MCF 10A (cell line): ENCODE data around the gene ACKR4. TPM values are rescaled to one million over a fixed set of nuclear protein-coding genes. Genes with fewer than 3 reads are reported as not detected.
"Not testable (repeated sequence)": the region's sequence is repeated elsewhere in the genome, so short reads cannot be mapped to it uniquely, and the experiment has no call there.

Source experiments
- BruUV-seq: library from RNA; stranded (reverse); fragments of 400-500 nt; replicated peaks from 2 replicates; lab custom pipeline; 2021; lab: Mats Ljungman, UMichigan
- CTCF ChIA-PET: fragments of 300-600 bp; sonication (Branson Sonifier 250); formaldehyde crosslinking; extraction: SDS; loops from one replicate; lab custom pipeline; 2021; ENCODE audit warnings: antibody characterized with exemption, inconsistent platforms; lab: Yijun Ruan, JAX
- POLR2A ChIA-PET: fragments of 300-600, 350-650 bp; sonication (Branson Sonifier 250); formaldehyde crosslinking; extraction: SDS; loops from one replicate; lab custom pipeline; 2020; ENCODE audit warnings: antibody characterized with exemption, inconsistent platforms; lab: Yijun Ruan, JAX
- DNase-seq: peaks from one replicate; pipeline ENCODE4 v3.0.0-alpha.2; 2018; ENCODE audit not compliant: unreplicated experiment
- H3K27ac Mint-ChIP-seq: one replicate; pipeline ENCODE4 v1.8.0; 2022; ENCODE audit warnings: mild to moderate bottlenecking, low read depth, mixed read lengths; ENCODE audit not compliant: unreplicated experiment
- H3K27me3 Mint-ChIP-seq: one replicate; pipeline ENCODE4 v1.8.0; 2022; ENCODE audit warnings: mixed read lengths; ENCODE audit not compliant: insufficient read depth, unreplicated experiment
- H3K36me3 Mint-ChIP-seq: one replicate; pipeline ENCODE4 v1.8.0; 2022; ENCODE audit warnings: mild to moderate bottlenecking, moderate library complexity, mixed read lengths; ENCODE audit not compliant: insufficient read depth, unreplicated experiment
- H3K4me1 Mint-ChIP-seq: one replicate; pipeline ENCODE4 v1.8.0; 2022; ENCODE audit warnings: mixed read lengths; ENCODE audit not compliant: insufficient read depth, unreplicated experiment
- H3K4me3 Mint-ChIP-seq: one replicate; pipeline ENCODE4 v1.8.0; 2022; ENCODE audit warnings: mild to moderate bottlenecking, moderate library complexity, mixed read lengths; ENCODE audit not compliant: unreplicated experiment
- H3K9me3 Mint-ChIP-seq: one replicate; pipeline ENCODE4 v1.8.0; 2022; ENCODE audit warnings: mixed read lengths; ENCODE audit not compliant: unreplicated experiment
- CTCF ChIP-seq: fragments of 200-600 bp; IDR thresholded peaks from one replicate; pipeline ENCODE4 v1.8.0; 2022; ENCODE audit warnings: antibody characterized with exemption, mild to moderate bottlenecking; ENCODE audit not compliant: unreplicated experiment
- intact Hi-C: fragments of 100-400 bp; cut with micrococcal nuclease; formaldehyde crosslinking; loops from 2 replicates; pipeline ENCODE4 v1.14.1; 2022
- total RNA-seq: library from RNA; stranded (reverse); gene quantifications from 2 replicates; pipeline ENCODE4 v1.2.3, GENCODE V29; 2022

The ACKR4 gene
- total RNA-seq, 1 experiment from 2014 or later = not detected

DNA sequence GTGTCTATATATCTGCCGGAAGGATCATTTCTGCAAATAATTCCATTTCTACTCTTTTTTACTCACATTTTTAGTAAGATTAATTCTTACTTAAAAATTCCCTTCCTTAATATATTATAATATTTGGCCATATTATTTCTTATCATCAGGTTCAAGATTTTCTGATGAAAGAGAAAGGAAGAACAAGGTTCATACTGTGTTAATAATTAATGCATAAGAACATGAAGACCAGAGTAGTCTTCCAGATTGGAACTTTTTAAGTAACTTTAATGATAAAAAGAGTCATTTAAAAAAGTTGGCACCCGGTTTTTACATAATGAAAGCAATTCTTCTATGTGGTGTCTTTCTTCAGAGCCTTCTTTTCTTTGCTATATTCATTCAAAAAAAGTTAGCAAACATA is 590 bp downstream of the ACKR4 start:
- Mint-ChIP-seq H3K27me3 (no peaks in the 10 kb centered on the region), H3K4me3 (no peak overlapping the region), H3K4me1 (peaks cover 18% of the 10 kb centered on the region), H3K9me3 (no peaks in the 10 kb centered on the region), H3K27ac (no peak overlapping the region), H3K36me3 (peaks cover 10% of the 10 kb centered on the region)
- POLR2A ChIA-PET = interaction anchor here (0.7 to 1.3 kb wide), 2 partner anchors 23 to 37 kb away, joined by 3 to 4 read pairs; no protein-coding TSS in a partner anchor
- no TSS peak for BruUV-seq
- no peak for TF ChIP-seq CTCF
- intact Hi-C loops = no loop called here
- CTCF ChIA-PET = no interaction called here
- no peak for DNase-seq

- intact Hi-C loops = no loop called here
- H3K27ac Mint-ChIP-seq = no peak overlapping the region
- CTCF ChIA-PET = no interaction called here
- DNase-seq = no peak
- H3K36me3 Mint-ChIP-seq = peaks cover 15% of the 10 kb centered on the region
- H3K4me1 Mint-ChIP-seq = peaks cover 18% of the 10 kb centered on the region
- no peak overlapping the region for H3K4me3 Mint-ChIP-seq
- H3K9me3 Mint-ChIP-seq = no peaks in the 10 kb centered on the region
- POLR2A ChIA-PET = no interaction called here
- no peak for TF ChIP-seq CTCF
- no peaks in the 10 kb centered on the region for H3K27me3 Mint-ChIP-seq
- BruUV-seq = no TSS peak
Measured at GRCh38 chr3:132598181-132598580, 1.1 kb downstream of the ACKR4 start.

GRCh38 chr3:132600614-132601013 is 3.5 kb downstream of the ACKR4 start:
- H3K4me3 Mint-ChIP-seq = not testable (repeated sequence)

GRCh38 chr3:132605374-132605792 is 8.3 kb downstream of the ACKR4 start:
- no peak for DNase-seq
- H3K4me1 Mint-ChIP-seq = no peaks in the 10 kb centered on the region
- intact Hi-C loops = no loop called here
- peaks cover 13% of the 10 kb centered on the region for H3K9me3 Mint-ChIP-seq
- H3K27ac Mint-ChIP-seq = no peak overlapping the region
- BruUV-seq = no TSS peak
- H3K36me3 Mint-ChIP-seq = peaks cover 17% of the 10 kb centered on the region
- H3K27me3 Mint-ChIP-seq = no peaks in the 10 kb centered on the region
- ChIA-PET CTCF (no interaction called here), POLR2A (no interaction called here)
- H3K4me3 Mint-ChIP-seq = no peak overlapping the region
- no peak for TF ChIP-seq CTCF

More at GRCh38 chr3:132600614-132601013, 3.5 kb downstream of the ACKR4 start:
- POLR2A ChIA-PET, H3K27me3 Mint-ChIP-seq, H3K9me3 Mint-ChIP-seq, intact Hi-C loops, H3K4me1 Mint-ChIP-seq, DNase-seq, H3K27ac Mint-ChIP-seq, CTCF ChIA-PET, BruUV-seq: not testable (repeated sequence)
- peaks cover 15% of the 10 kb centered on the region for H3K36me3 Mint-ChIP-seq

- TF ChIP-seq CTCF = no peak
- peaks cover 18% of the 10 kb centered on the region for H3K36me3 Mint-ChIP-seq
- no peaks in the 10 kb centered on the region for H3K27me3 Mint-ChIP-seq
Measured at GRCh38 chr3:132606085-132606484, 9.0 kb downstream of the ACKR4 start.

DNA sequence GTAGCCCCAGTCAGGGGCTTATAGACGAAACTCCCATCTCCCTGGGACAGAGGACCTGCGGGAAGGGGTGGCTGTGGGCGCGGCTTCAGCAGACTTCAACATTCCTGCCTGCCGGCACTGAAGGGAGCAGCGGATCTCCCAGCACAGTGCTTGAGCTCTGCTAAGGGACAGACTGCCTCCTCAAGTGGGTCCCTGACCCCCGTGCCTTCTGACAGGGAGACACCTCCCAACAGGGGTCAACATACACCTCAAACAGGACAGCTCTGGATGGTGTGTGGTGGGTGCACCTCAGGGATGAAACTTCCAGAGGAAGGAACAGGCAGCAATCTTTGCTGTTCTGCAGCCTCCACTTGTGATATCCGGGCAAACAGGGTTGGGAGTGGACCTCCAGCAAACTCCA is 9.6 kb downstream of the ACKR4 start:
- H3K4me1 Mint-ChIP-seq, intact Hi-C loops: not testable (repeated sequence)
- peaks cover 18% of the 10 kb centered on the region for H3K36me3 Mint-ChIP-seq

More at GRCh38 chr3:132606085-132606484, 9.0 kb downstream of the ACKR4 start:
- POLR2A ChIA-PET = interaction anchor here (1.0 kb wide), 1 partner anchor 12 kb away, joined by 3 read pairs; no protein-coding TSS in a partner anchor
- CTCF ChIA-PET = no interaction called here
- no peak for DNase-seq
- no TSS peak for BruUV-seq
- H3K4me3 Mint-ChIP-seq = no peak overlapping the region
- H3K4me1 Mint-ChIP-seq = no peaks in the 10 kb centered on the region
- no peak overlapping the region for H3K27ac Mint-ChIP-seq
- intact Hi-C loops = no loop called here
- H3K9me3 Mint-ChIP-seq = peaks cover 13% of the 10 kb centered on the region

More for the DNA sequence above, 9.6 kb downstream of the ACKR4 start:
- H3K4me3 Mint-ChIP-seq, DNase-seq, CTCF ChIA-PET, H3K27me3 Mint-ChIP-seq, H3K27ac Mint-ChIP-seq, BruUV-seq: not testable (repeated sequence)
- peaks cover 13% of the 10 kb centered on the region for H3K9me3 Mint-ChIP-seq
- POLR2A ChIA-PET = interaction anchor here (1.0 kb wide), 1 partner anchor 11 kb away, joined by 3 read pairs; no protein-coding TSS in a partner anchor
